GM21619 (cell line): ENCODE data around the gene MXD4.
"Not testable (repeated sequence)": the region's sequence is repeated elsewhere in the genome, so short reads cannot be mapped to it uniquely, and the experiment has no call there.

ENCODE experiments used
- ATAC-seq: cut with Tn5 transposase; IDR thresholded peaks from one replicate; pipeline ENCODE4 v1.9.1; 2021; ENCODE audit not compliant: unreplicated experiment

The MXD4 gene

DNA sequence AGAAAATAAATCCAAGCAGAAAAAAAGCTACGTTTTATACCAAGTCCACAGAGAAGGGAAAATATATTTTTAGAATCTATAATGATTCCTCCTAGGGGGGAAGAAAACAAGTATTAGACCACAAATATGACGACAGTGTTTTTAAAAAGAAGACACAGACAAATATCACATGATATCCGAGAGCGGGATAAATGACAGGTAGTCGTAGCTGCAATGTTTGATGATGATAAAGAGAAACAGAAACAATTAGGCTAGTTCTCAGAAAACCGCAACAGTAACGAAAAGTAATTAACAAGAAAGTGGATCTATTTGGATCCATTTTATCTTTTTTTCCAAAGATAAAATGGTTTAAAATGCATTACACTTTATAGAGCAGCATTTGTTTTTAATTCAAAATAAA lies 20.9 kb downstream of the MXD4 start:
- no peak for ATAC-seq

DNA sequence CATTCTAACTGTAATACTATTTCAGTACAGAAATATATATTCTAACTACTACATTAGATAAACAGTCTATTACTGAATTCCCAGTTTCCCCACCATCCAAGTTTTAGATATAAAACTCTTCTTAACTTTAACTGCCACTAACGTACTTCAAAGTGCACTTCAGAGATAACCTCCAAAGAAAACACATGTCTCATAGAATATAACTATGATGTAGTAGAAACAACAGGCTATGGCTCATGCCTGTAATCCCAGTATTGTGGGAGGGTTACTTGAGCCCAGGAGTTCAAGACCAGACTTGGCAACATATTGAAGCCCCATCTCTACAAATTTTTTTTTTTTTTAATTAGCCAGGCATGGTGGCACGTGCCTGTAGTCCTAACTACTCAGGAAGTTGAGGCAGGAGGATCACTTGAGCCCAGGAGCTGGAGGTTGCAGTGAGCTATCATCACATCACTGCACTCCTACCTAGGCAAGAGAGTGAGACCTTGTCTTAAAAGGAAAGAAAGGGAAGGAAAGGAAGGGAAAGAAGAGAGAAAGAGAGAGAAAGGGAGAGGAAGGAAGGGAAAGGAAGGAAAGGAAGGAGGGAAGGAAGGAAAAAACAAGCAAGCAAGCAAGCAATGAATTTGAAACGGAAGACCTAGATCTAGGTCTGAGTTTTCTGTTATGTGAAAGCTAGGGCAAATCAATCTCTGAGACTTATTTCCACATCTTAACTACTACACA lies 24.8 kb downstream of the MXD4 start:
- no peak for ATAC-seq

DNA sequence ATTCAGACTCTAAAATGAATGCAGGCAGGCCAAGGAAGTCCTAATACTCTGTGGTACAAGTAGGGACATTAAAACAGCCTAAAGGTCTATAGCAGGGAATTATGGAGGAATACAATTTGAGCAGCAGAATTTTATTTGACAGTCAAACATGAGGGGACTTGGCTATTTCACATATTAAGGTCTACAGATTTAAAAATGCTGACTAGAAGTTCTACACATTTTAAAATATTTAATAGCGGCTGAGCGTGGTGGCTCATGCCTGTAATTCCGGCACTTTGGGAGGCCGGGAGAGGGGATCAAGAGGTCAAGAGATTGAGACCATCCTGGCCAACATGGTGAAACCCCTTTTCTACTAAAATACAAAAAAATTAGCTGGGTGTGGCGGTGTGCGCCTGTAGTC lies 30.8 kb downstream of the MXD4 start:
- no peak for ATAC-seq

DNA sequence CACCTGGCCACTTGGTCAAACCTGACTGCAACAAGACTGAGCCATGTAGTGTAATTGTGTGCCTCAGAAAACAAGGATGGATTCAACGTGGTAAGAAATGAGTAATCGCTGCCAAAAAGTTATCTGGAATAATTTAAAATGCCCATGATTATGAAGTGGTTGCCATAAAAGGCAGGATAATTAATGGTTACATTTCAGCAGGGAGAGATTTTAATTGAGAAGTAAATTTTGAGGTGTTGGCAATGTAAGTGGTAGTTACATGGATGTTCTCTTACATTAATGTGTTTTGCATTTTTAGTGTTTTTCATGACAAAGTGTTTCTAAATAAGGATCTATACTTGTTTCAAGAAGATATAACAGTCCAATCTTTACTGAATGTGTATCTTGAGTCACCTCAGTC lies 35.6 kb downstream of the MXD4 start:
- no peak for ATAC-seq

DNA sequence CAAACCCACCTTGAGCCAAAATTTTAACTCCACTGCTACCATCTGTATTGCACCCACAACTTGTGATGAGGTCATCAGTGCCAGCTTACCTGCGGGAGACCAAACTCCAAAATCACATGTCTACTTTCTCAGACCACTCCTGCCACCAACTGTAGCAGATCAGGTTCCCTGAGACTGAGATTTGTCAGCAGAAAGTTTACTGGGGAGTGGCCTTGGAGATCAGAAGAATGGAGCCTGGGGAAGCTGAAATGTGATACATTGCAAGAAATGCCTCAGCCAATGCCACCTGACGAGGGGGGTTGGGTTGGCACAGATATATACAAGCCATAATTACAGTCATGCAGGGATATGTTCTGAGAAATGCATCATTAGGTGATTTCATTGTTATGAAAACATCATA lies 39.1 kb downstream of the MXD4 start:
- no peak for ATAC-seq

DNA sequence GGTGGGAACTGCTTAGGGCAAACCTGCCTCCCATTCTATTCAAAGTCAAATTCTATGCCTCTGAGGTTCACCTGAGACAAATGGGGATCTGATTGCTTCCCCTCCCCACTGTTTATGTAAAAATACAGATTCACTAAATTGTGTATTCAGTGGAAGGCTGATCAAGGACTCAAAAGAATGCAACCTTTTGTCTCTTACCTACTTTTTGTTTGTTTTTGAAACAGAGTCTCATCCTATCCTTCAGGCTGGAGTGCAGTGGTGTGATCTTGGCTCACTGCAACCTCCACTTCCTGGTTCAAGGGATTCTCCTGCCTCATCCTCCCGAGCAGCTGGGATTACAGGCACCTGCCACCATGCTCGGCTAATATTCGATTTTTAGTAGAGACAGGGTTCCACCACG lies 40.5 kb downstream of the MXD4 start:
- ATAC-seq, result not testable (repeated sequence)

DNA sequence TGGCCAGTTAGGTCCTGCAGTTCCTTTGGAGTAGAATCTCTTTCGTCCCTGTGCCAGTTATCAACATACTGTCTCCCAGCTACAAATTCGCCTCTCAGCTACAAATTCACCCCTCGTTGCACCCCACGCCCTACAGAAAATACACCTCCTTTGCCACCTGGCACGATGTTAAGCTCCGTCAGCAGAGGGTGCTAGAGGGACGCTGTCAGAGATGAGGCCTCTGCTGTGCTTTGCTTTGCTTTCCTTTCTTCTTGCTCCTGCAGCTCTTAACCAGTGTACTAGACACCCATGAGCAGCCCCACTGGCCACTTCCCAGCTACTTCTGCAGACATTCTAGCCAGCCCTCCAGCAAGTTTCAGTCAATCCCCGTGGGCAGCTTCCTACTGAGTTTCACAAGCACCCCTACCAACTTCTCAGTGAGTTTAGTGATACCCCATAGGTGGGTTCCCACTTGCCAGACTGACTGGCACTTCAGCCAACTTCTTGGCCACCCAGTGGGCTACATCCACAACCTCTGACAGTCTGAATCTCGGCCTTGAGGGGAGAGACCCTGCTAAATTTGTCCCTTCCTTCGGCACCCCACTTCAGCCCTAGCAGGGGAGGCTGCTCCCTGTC lies 41.8 kb downstream of the MXD4 start:
- ATAC-seq, result no peak

DNA sequence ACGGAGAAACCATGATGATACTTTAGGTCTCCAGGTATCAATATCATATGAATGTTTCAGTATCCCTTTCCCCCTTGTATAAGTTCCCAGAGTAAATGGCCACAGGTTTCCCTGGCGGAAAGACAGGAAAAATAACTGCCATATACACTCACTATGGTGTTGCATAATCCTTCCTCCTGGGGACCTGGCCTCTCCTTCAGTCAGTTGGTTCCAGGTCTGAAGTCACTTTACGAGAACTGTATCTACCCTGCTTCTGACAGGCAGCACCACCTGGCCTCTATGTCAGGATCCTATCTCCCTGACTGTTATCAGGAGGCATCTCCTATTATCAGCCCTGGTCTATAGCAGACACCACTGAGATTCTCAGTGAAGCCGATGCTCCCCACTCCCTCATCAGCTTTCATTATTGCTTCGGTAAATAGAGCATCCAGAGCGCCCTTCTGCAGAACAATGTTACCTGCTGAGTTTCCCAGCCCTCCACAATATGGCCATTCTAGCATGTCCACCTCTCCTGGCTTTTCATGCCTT lies 42.6 kb downstream of the MXD4 start:
- no peak for ATAC-seq

DNA sequence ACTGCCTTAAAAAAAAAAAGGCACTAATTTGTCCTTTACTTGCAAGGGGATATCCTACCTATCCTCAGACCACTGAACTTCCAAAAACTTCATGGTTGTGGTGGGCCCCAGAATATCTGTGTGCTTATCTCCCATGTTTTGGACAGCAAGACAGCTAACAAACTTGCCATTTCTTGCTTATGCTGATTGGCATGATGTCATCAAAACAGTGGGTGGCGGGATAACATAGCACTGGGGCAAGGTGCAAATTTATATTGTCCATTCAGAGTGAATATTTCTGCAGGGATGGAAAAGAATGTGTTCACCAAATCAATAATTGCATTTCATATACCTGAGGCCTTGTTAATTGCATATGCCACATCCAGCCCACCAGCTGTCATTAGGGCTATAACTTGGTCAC lies 43.5 kb downstream of the MXD4 start:
- no peak for ATAC-seq

DNA sequence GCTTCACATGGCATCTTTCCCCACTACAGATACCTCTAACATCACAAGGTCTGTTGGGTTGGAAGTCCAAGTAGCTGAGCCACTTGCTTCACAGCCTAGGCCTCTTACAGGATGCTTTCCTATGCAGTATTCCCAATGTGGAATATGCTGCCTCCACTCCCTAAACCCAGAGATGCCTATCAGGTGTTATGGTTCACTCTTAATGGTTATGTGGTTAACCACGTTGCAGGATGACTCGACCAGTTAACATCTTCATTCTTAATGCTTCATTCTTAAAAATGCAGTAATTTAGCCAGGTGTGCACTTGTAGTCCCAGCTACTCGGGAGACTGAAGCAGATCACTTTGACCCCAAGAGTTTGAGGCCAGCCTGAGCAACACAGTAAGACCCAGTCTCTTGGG lies 44.2 kb downstream of the MXD4 start:
- ATAC-seq, result no peak

DNA sequence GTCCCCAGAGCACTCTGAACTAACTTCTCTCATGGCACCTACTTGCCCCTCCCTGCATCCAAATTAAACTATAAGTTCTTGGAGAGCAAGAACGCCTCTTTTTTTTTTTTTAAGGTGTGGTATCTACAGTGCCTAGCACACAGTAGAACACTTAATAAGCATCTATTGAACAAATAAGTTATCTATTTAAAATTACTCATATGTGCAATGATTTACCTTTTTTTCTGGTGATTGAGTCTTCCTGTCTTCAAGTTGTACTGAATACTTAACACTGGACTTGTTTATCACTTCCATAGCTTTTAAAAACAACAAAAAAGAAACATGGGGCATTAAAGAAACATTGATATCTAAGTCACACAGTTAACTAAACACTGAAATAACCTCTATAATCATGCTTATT lies 49.1 kb downstream of the MXD4 start:
- no peak for ATAC-seq

DNA sequence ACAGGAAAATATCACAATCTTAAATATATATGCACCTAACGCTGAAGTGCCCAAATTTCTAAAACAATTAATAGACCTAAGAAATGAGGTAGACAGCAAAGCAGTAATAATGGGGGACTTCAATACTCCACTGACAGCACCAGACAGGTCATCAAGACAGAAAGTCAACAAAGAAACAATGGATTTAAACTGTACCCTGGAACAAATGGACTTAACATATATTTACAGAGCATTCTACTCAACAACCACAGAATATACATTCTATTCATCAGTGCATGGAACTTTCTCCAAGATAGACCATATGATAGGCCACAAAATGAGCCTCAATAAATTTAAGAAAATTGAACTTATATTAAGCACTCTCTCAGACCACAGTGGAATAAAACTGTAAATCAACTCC lies 59.1 kb downstream of the MXD4 start:
- not testable (repeated sequence) for ATAC-seq
